ENCODE results near the gene KIAA0319L. TPM values are rescaled to one million over a fixed set of nuclear protein-coding genes. Genes with fewer than 3 reads are reported as not detected.

The KIAA0319L gene
- total RNA-seq, 1 experiment from 2014 or later, result 72.6 TPM

DNA sequence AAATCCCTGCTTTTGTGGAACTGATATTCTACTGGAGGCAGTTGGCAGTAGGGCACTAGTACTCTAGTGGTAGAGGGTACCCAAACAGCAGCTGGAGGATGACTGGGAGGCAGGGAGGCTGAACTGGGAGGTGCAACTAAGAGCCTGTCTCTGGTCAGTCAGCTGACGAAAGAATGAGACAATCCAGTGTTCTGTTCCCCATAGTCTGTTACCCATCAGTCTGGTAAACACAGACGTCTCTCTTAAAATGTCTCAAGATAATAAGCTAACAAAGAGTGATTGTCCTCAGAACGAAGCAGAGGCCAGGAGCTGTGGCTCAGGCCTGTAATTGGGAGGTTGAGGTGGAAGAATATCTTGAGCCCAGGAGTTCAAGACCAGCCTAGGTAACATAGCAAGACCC lies 46.3 kb upstream of the KIAA0319L start:
- Mint-ChIP-seq H3K9me3 (ENCODE audit: low read depth, unreplicated experiment) (no peaks in the 10 kb centered on the region), H3K4me1 (ENCODE audit: low read depth, unreplicated experiment) (no peaks in the 10 kb centered on the region), H3K27me3 (ENCODE audit: unreplicated experiment) (no peaks in the 10 kb centered on the region), H3K27ac (ENCODE audit: unreplicated experiment) (no peak overlapping the region), H3K4me3 (ENCODE audit: low read depth, unreplicated experiment) (no peak overlapping the region), H3K36me3 (ENCODE audit: insufficient read depth, unreplicated experiment) (peaks cover 32% of the 10 kb centered on the region)
- no TSS peak for BruUV-seq (replicated peaks)
- DNase-seq, result no peak
- CTCF ChIA-PET, result interaction anchor here (0.6 kb wide), 2 partner anchors 165 to 222 kb away, joined by 4 read pairs; no protein-coding TSS in a partner anchor
- intact Hi-C loops (cut with micrococcal nuclease; ENCODE audit: unreplicated experiment), result no loop called here
- TF ChIP-seq CTCF (IDR thresholded peaks at IDR 0.05; ENCODE audit: unreplicated experiment), result no peak

- peaks cover 22% of the 10 kb centered on the region for H3K36me3 Mint-ChIP-seq (ENCODE audit: insufficient read depth, unreplicated experiment)
- no peak overlapping the region for H3K27ac Mint-ChIP-seq (ENCODE audit: unreplicated experiment)
- intact Hi-C loops (cut with micrococcal nuclease; ENCODE audit: unreplicated experiment), result no loop called here
- H3K27me3 Mint-ChIP-seq (ENCODE audit: unreplicated experiment), result no peaks in the 10 kb centered on the region
- H3K9me3 Mint-ChIP-seq (ENCODE audit: low read depth, unreplicated experiment), result no peaks in the 10 kb centered on the region
- BruUV-seq (replicated peaks), result no TSS peak
- DNase-seq, result no peak
- no peaks in the 10 kb centered on the region for H3K4me1 Mint-ChIP-seq (ENCODE audit: low read depth, unreplicated experiment)
- no peak for TF ChIP-seq CTCF (IDR thresholded peaks at IDR 0.05; ENCODE audit: unreplicated experiment)
- CTCF ChIA-PET, result no interaction called here
- no peak overlapping the region for H3K4me3 Mint-ChIP-seq (ENCODE audit: low read depth, unreplicated experiment)
Observed at GRCh38 chr1:35600593-35600992, 43.4 kb upstream of the KIAA0319L start.

DNA sequence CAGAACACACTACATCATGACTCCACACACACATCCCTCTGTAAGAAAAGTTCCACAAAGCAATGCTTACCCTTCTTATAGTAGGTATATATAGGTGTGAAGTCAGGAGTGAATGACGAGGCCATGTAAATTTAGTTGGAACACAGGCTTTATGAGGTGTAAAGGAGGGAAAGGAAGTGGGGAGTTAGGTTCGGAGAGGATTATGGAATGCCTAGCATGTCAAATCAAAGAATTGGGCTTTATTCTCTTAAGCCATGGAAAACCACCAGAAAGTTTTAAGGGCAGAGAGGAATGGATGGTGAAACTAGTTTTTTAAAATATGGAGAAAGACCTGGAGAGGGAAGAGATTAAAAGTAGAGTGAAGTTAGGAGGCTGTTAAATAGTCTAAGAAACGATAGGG lies 42.2 kb upstream of the KIAA0319L start:
- no peaks in the 10 kb centered on the region for H3K9me3 Mint-ChIP-seq (ENCODE audit: low read depth, unreplicated experiment)
- no TSS peak for BruUV-seq (replicated peaks)
- intact Hi-C loops (cut with micrococcal nuclease; ENCODE audit: unreplicated experiment), result no loop called here
- H3K4me3 Mint-ChIP-seq (ENCODE audit: low read depth, unreplicated experiment), result no peak overlapping the region
- no peak for DNase-seq
- no peaks in the 10 kb centered on the region for H3K27me3 Mint-ChIP-seq (ENCODE audit: unreplicated experiment)
- peaks cover 13% of the 10 kb centered on the region for H3K36me3 Mint-ChIP-seq (ENCODE audit: insufficient read depth, unreplicated experiment)
- no peak overlapping the region for H3K27ac Mint-ChIP-seq (ENCODE audit: unreplicated experiment)
- CTCF ChIA-PET, result no interaction called here
- no peak for TF ChIP-seq CTCF (IDR thresholded peaks at IDR 0.05; ENCODE audit: unreplicated experiment)
- no peaks in the 10 kb centered on the region for H3K4me1 Mint-ChIP-seq (ENCODE audit: low read depth, unreplicated experiment)

DNA sequence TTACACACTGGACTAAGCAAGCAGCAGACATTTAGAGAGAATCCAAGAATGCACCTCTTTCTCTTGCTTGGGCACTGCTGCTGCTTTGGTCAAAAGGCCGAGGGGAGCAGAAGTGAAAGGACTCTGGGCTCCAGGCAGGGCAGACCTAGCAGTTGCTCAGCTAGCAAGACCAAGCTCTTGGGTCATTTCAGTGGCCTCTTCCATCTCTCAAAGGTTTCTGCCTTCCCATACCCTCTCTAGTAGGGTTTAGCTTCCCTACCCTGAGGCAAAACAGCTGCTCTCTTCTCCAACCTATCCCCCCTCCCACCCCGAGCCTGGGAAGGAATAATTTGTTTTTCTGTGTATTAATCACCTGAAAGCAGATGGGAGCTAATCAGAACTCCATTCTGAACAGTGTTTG lies 41.7 kb upstream of the KIAA0319L start:
- no TSS peak for BruUV-seq (replicated peaks)
- Mint-ChIP-seq H3K4me1 (ENCODE audit: low read depth, unreplicated experiment) (no peaks in the 10 kb centered on the region), H3K27ac (ENCODE audit: unreplicated experiment) (no peak overlapping the region), H3K4me3 (ENCODE audit: low read depth, unreplicated experiment) (no peak overlapping the region), H3K36me3 (ENCODE audit: insufficient read depth, unreplicated experiment) (peaks cover 13% of the 10 kb centered on the region), H3K27me3 (ENCODE audit: unreplicated experiment) (no peaks in the 10 kb centered on the region), H3K9me3 (ENCODE audit: low read depth, unreplicated experiment) (no peaks in the 10 kb centered on the region)
- intact Hi-C loops (cut with micrococcal nuclease; ENCODE audit: unreplicated experiment), result no loop called here
- TF ChIP-seq CTCF (IDR thresholded peaks at IDR 0.05; ENCODE audit: unreplicated experiment), result no peak
- CTCF ChIA-PET, result no interaction called here
- no peak for DNase-seq

Data from Calu3 (cell line).